IMR-90 (cell line): ENCODE data around the gene SLC17A9. TPM values are rescaled to one million over a fixed set of nuclear protein-coding genes. Genes with fewer than 3 reads are reported as not detected.

Source experiments
- ATAC-seq: fragments of 200-7000 bp; cut with Tn5 transposase; 2 replicates; pipeline ENCODE4 v1.9.1; 2020; ENCODE audit warnings: low read depth, mild to moderate bottlenecking, moderate library complexity
- BruUV-seq: library from RNA; stranded (reverse); fragments of 400-500 nt; replicated peaks from 2 replicates; lab custom pipeline; 2021; lab: Mats Ljungman, UMichigan
- CTCF ChIA-PET: fragments of 300-600 bp; formaldehyde crosslinking; extraction: SDS; loops from one replicate; lab custom pipeline; 2021; ENCODE audit warnings: antibody characterized with exemption; lab: Yijun Ruan, JAX
- POLR2A ChIA-PET: fragments of 300-600 bp; sonication (Branson Sonifier 250); formaldehyde crosslinking; loops from one replicate; lab custom pipeline; 2022; ENCODE audit warnings: antibody characterized with exemption; ENCODE audit not compliant: unreplicated experiment; lab: Charles Lee
- DNase-seq: peaks from one replicate; pipeline ENCODE4 v3.0.0; 2013
- H2AFZ ChIP-seq: replicated peaks from 2 replicates; pipeline ENCODE3; 2013; ENCODE audit warnings: low read length, mild to moderate bottlenecking; ENCODE audit not compliant: poor library complexity
- H2AK5ac ChIP-seq: 2 replicates; pipeline ENCODE4 v1.6.1; 2013; ENCODE audit warnings: low read depth, low read length, inconsistent platforms
- H2AK9ac ChIP-seq: replicated peaks from 2 replicates; pipeline ENCODE3; 2013; ENCODE audit warnings: mild to moderate bottlenecking, low read depth, low read length, moderate library complexity; ENCODE audit not compliant: poor library complexity
- H2BK120ac ChIP-seq: 2 replicates; pipeline ENCODE4 v1.6.1; 2013; ENCODE audit warnings: low read depth, low read length, inconsistent platforms
- H2BK15ac ChIP-seq: 3 replicates; pipeline ENCODE4 v1.6.1; 2013; ENCODE audit warnings: low read depth, low read length, inconsistent platforms
- H2BK20ac ChIP-seq: 2 replicates; pipeline ENCODE4 v1.6.1; 2013; ENCODE audit warnings: low read depth, mild to moderate bottlenecking, inconsistent platforms, low read length, moderate library complexity
- H2BK5ac ChIP-seq: 2 replicates; pipeline ENCODE4 v1.6.1; 2013; ENCODE audit warnings: mild to moderate bottlenecking, low read depth, low read length, inconsistent platforms; ENCODE audit not compliant: poor library complexity, severe bottlenecking
- H3K14ac ChIP-seq: replicated peaks from 2 replicates; pipeline ENCODE4 v1.6.1; 2013; ENCODE audit warnings: low read depth, low read length, inconsistent platforms
- H3K18ac ChIP-seq: 2 replicates; pipeline ENCODE4 v1.6.1; 2013; ENCODE audit warnings: low read depth, low read length, control low read depth
- H3K23ac ChIP-seq: 2 replicates; pipeline ENCODE4 v1.6.1; 2013; ENCODE audit warnings: low read depth, low read length, inconsistent platforms
- H3K27ac ChIP-seq: 2 replicates; pipeline ENCODE4 v1.5.1; 2013; ENCODE audit warnings: mild to moderate bottlenecking, control low read depth, low read length; ENCODE audit not compliant: insufficient read depth
- H3K27me3 ChIP-seq: 2 replicates; pipeline ENCODE4 v1.6.1; 2013; ENCODE audit warnings: low read length; ENCODE audit not compliant: control insufficient read depth, insufficient read depth
- H3K36me3 ChIP-seq: 2 replicates; pipeline ENCODE4 v1.6.1; 2013; ENCODE audit warnings: low read length, mixed read lengths; ENCODE audit not compliant: control insufficient read depth, insufficient read depth
- H3K4ac ChIP-seq: 2 replicates; pipeline ENCODE4 v1.6.1; 2013; ENCODE audit warnings: low read depth, low read length, inconsistent platforms
- H3K4me1 ChIP-seq: 2 replicates; pipeline ENCODE4 v1.6.1; 2013; ENCODE audit warnings: low read length, mixed read lengths; ENCODE audit not compliant: control insufficient read depth, insufficient read depth
- H3K4me2 ChIP-seq: 2 replicates; pipeline ENCODE4 v1.6.1; 2013; ENCODE audit warnings: low read depth, mild to moderate bottlenecking, control low read depth, low read length, moderate library complexity
- H3K4me3 ChIP-seq: 2 replicates; pipeline ENCODE4 v1.5.1; 2013; ENCODE audit warnings: low read depth, mild to moderate bottlenecking, control low read depth, low read length, moderate library complexity; ENCODE audit not compliant: insufficient read depth
- H3K56ac ChIP-seq: 2 replicates; pipeline ENCODE4 v1.6.1; 2013; ENCODE audit warnings: low read length, inconsistent platforms; ENCODE audit not compliant: insufficient read depth; ENCODE audit errors: extremely low read depth
- H3K79me1 ChIP-seq, 2 experiments: 2 replicates each; pipeline ENCODE4 v1.6.1; 2013; ENCODE audit warnings: low read length in 2 of 2, inconsistent platforms in 1 of 2, low read depth in 1 of 2
- H3K9ac ChIP-seq: 2 replicates; pipeline ENCODE4 v1.6.1; 2013; ENCODE audit warnings: low read depth, low read length, control low read depth
- H3K9me1 ChIP-seq: 2 replicates; pipeline ENCODE4 v1.6.1; 2013; ENCODE audit warnings: low read length, inconsistent platforms; ENCODE audit not compliant: insufficient read depth
- H3K9me3 ChIP-seq: 2 replicates; pipeline ENCODE4 v1.6.1; 2013; ENCODE audit warnings: low read length; ENCODE audit not compliant: control insufficient read depth, insufficient read depth
- H4K20me1 ChIP-seq: 2 replicates; pipeline ENCODE4 v1.6.1; 2013; ENCODE audit warnings: low read length, inconsistent platforms; ENCODE audit not compliant: insufficient read depth
- H4K5ac ChIP-seq: 2 replicates; pipeline ENCODE4 v1.6.1; 2013; ENCODE audit warnings: mild to moderate bottlenecking, low read depth, low read length, control low read depth
- H4K8ac ChIP-seq, 2 experiments: 2 replicates each; pipeline ENCODE4 v1.6.1; 2013; ENCODE audit warnings: low read depth in 2 of 2, low read length in 2 of 2, control low read depth in 1 of 2, inconsistent platforms in 1 of 2
- H4K91ac ChIP-seq: 2 replicates; pipeline ENCODE4 v1.6.1; 2013; ENCODE audit warnings: low read depth, low read length, inconsistent platforms; ENCODE audit not compliant: insufficient read depth
- BHLHE40 ChIP-seq: fragments of 150-350 bp; IDR thresholded peaks from 2 replicates; pipeline ENCODE4 v1.6.1; 2016; ENCODE audit warnings: mild to moderate bottlenecking, low read depth, low read length
- CEBPB ChIP-seq: IDR thresholded peaks from 2 replicates; pipeline ENCODE4 v1.6.1; 2012; ENCODE audit warnings: low read depth, low read length, improper control_type of control experiment
- CHD1 ChIP-seq: IDR thresholded peaks from 2 replicates; pipeline ENCODE4 v1.6.1; 2012; ENCODE audit warnings: low read depth, low read length, improper control_type of control experiment
- FOS ChIP-seq: fragments of 150-350 bp; IDR thresholded peaks from 2 replicates; pipeline ENCODE4 v1.6.1; 2016; ENCODE audit warnings: low read depth, low read length
- MAFK ChIP-seq: IDR thresholded peaks from 2 replicates; pipeline ENCODE4 v1.6.1; 2012; ENCODE audit warnings: low read depth, low read length, improper control_type of control experiment
- MAZ ChIP-seq: IDR thresholded peaks from 2 replicates; pipeline ENCODE4 v1.6.1; 2012; ENCODE audit warnings: low read depth, mild to moderate bottlenecking, low read length, improper control_type of control experiment, moderate library complexity, borderline replicate concordance
- NFE2L2 ChIP-seq: fragments of 150-350 bp; IDR thresholded peaks from 2 replicates; pipeline ENCODE4 v1.6.1; 2016; ENCODE audit warnings: low read depth, mild to moderate bottlenecking, low read length
- RAD21 ChIP-seq: IDR thresholded peaks from 2 replicates; pipeline ENCODE4 v1.6.1; 2012; ENCODE audit warnings: low read length, improper control_type of control experiment
- RCOR1 ChIP-seq: IDR thresholded peaks from 2 replicates; pipeline ENCODE4 v1.6.1; 2012; ENCODE audit warnings: mild to moderate bottlenecking, low read length, improper control_type of control experiment; ENCODE audit not compliant: insufficient replicate concordance
- RFX5 ChIP-seq: IDR thresholded peaks from 2 replicates; pipeline ENCODE4 v1.8.0; 2012; ENCODE audit warnings: low read depth, mild to moderate bottlenecking, low read length, moderate library complexity
- WGBS, 2 experiments: methylation state at CpG; one replicate each; pipeline versions ENCODE4 v1.1.5 to v1.1.7; 2013; ENCODE audit warnings: missing lambda C conversion rate in 2 of 2; ENCODE audit not compliant: insufficient read length in 1 of 2; ENCODE audit errors: extremely low coverage in 2 of 2; 5-methylcytosine and 5-hydroxymethylcytosine counted together
- dilution Hi-C: fragments of 300-500 bp; cut with HindIII; formaldehyde crosslinking; loops from one replicate; pipeline ENCODE4 v1.14.3; 2018; ENCODE audit warnings: low sequenced_read_pairs; ENCODE audit not compliant: unreplicated experiment
- in situ Hi-C: fragments of 300-500 bp; cut with MboI; formaldehyde crosslinking; loops from 3 replicates; pipeline ENCODE4 v1.14.3; 2019; ENCODE audit warnings: low sequenced_read_pairs, inconsistent platforms, mixed read lengths
- intact Hi-C: fragments of 100-400 bp; cut with micrococcal nuclease; formaldehyde crosslinking; loops from 2 replicates; pipeline ENCODE4 v1.10.0; 2022
- polyA plus RNA-seq, 3 experiments: library from polyadenylated mRNA; depleted of rRNA; stranded (reverse); fragments of >200 nt; gene quantifications; 2 replicates each; pipeline ENCODE4 v1.2.3, GENCODE V29; 2012; ENCODE audit warnings: low replicate concordance in 1 of 3
- total RNA-seq: library from RNA; depleted of rRNA; stranded (reverse); fragments of >200 nt; gene quantifications from 2 replicates; pipeline ENCODE4 v1.2.3, GENCODE V29; 2012
- TF ChIP-seq, protein P1 (sequence below): fragments of 150-350 bp; IDR thresholded peaks from 2 replicates; pipeline ENCODE4 v1.6.1; 2017; ENCODE audit warnings: mild to moderate bottlenecking, antibody characterized with exemption, low read length, low read depth
- TF ChIP-seq, protein P2 (sequence below): fragments of 150-350 bp; IDR thresholded peaks from 2 replicates; pipeline ENCODE4 v1.6.1; 2016; ENCODE audit warnings: low read depth, mild to moderate bottlenecking, low read length, moderate library complexity, borderline replicate concordance

The SLC17A9 gene
- total and polyA plus RNA-seq, 2 of the 4 experiments (the other 2 are of a cell fraction), result 2.2 to 14.4 TPM

DNA sequence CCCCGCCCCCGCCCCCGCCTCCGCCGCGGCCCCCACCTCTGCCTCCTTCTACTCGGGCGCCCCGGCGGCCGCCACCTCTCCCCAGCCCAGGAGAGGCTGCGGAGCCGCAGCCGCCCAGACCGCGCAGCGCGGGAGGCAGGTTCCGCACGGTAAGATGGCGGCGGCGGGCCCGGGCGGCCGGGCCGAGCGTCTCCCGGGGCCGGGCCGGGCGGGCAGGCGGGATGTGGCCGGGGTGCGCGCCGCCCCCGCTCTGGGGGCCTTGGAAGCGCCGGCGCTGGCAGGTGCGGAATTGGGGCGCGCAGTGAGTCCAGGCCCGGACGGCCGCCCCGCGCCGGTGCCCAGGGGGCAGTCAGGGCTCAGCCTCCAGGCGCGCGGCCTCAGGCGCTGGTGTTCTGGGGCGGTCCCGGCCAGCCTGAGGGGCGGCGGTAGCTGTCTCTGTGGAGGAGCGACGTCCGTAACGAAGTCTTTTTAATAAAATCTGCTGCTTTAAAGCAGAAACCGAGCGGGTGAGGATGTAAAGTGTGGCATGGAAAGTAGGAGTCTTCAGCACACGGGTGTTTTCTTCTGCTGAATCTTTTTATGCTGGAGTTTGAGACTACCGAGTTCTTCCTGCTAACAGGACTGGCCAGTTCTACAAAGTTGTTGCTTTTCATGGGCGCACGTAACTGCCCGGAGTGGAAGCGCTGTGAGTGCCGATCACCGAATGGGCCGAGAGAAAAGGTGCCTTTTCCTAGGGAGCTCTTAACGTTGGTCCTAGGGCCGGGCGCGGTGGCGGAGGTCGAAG is 14.2 kb upstream of the SLC17A9 start, which contains the start of gene GID8:
Gene GID8 (plus strand): TSS at position 43 of the 784 bp plus-strand sequence. CDS start 3,356 bp downstream, outside the sequence.
- intact Hi-C loops, result no loop called here

More for the DNA sequence above, 14.2 kb upstream of the SLC17A9 start, which contains the start of gene GID8:
- Histone ChIP-seq H3K4me2 (peak within 1 kb of the TSS; percentile 88), H4K20me1 (peaks cover 71% of the 10 kb centered on the region), H3K4ac (peak within 1 kb of the TSS; percentile 96), H3K9me1 (peaks cover 30% of the 10 kb centered on the region), H3K23ac (peak within 1 kb of the TSS; percentile 90), H3K27ac (peak within 1 kb of the TSS; percentile 84), H3K56ac (peak within 1 kb of the TSS; percentile 75), H4K91ac (peak within 1 kb of the TSS; percentile 94), H3K4me3 (peak within 1 kb of the TSS; percentile 96), H3K9me3 (no peaks in the 10 kb centered on the region), H2AFZ (peak within 1 kb of the TSS; percentile 89), H3K14ac (peak within 1 kb of the TSS; percentile 92), H3K9ac (peak within 1 kb of the TSS; percentile 87), H2BK15ac (no peak within 1 kb of the TSS), H2BK120ac (peak within 1 kb of the TSS; percentile 53; the same call in 1 of the 2 replicates), H3K36me3 (peaks cover 27% of the 10 kb centered on the region), H3K4me1 (peaks cover 13% of the 10 kb centered on the region), H3K18ac (peak within 1 kb of the TSS; percentile 44; the same call in 1 of the 2 replicates), H2BK20ac (no peak within 1 kb of the TSS), H3K27me3 (no peaks in the 10 kb centered on the region), H2AK5ac (peak within 1 kb of the TSS; percentile 99), H3K79me1 (peaks cover 8 to 76% of the 10 kb centered on the region in 2 experiments; a peak in 3 of 4 replicates), H2BK5ac (peak within 1 kb of the TSS; percentile 72), H4K8ac (peak within 1 kb of the TSS; percentile 90 to 94), H4K5ac (peak within 1 kb of the TSS; percentile 87), H2AK9ac (peak within 1 kb of the TSS; percentile 99)
- no TSS peak for BruUV-seq
- POLR2A ChIA-PET, result interaction anchor here (0.6 to 1.9 kb wide), 2 partner anchors 15 to 300 kb away, joined by 3 to 13 read pairs; no protein-coding TSS in a partner anchor
- dilution Hi-C loops (no loop called here), in situ Hi-C loops (no loop called here)
- CTCF ChIA-PET, result interaction anchor here (1.3 kb wide), 1 partner anchor 37 kb away, joined by 3 read pairs; no protein-coding TSS in a partner anchor
- ATAC-seq, result peak; percentile 68
- peak; percentile 33 for DNase-seq
- WGBS, 2 experiments, result 0% methylated on average over 52 of the region's 79 CpGs; no CpG with 5 or more reads in 1 of the 2 experiments
- TF ChIP-seq CEBPB (no peak), CHD1 (no peak), MAZ (no peak), RCOR1 (no peak), RAD21 (no peak), NFE2L2 (no peak), RFX5 (no peak), MAFK (no peak), FOS (no peak), BHLHE40 (no peak)
- TF ChIP-seq, protein P1, sequence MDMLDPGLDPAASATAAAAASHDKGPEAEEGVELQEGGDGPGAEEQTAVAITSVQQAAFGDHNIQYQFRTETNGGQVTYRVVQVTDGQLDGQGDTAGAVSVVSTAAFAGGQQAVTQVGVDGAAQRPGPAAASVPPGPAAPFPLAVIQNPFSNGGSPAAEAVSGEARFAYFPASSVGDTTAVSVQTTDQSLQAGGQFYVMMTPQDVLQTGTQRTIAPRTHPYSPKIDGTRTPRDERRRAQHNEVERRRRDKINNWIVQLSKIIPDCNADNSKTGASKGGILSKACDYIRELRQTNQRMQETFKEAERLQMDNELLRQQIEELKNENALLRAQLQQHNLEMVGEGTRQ, result no peak
- TF ChIP-seq, protein P2, sequence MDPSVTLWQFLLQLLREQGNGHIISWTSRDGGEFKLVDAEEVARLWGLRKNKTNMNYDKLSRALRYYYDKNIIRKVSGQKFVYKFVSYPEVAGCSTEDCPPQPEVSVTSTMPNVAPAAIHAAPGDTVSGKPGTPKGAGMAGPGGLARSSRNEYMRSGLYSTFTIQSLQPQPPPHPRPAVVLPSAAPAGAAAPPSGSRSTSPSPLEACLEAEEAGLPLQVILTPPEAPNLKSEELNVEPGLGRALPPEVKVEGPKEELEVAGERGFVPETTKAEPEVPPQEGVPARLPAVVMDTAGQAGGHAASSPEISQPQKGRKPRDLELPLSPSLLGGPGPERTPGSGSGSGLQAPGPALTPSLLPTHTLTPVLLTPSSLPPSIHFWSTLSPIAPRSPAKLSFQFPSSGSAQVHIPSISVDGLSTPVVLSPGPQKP, result no peak
